ENCODE data around the gene ADM5. TPM values are rescaled to one million over a fixed set of nuclear protein-coding genes. Genes with fewer than 3 reads are reported as not detected.
A peak's percentile ranks its signal among the peaks of the same experiment; 100 is the strongest.

The ADM5 gene
- polyA plus RNA-seq, 1 of the 3 experiments (the other 2 are of a cell fraction) = 1.3 TPM

GRCh38 chr19:49712397-49712859 is 23.0 kb downstream of the ADM5 start:
- Histone ChIP-seq H3K36me3 (replicated peaks in 1 of 2; ENCODE audit: control insufficient read depth in 1 of 2, insufficient read depth in 2 of 2, low read length in 1 of 2) (peaks cover 0 to 12% of the 10 kb centered on the region in 2 experiments), H3K9me3 (no peaks in the 10 kb centered on the region), H3K9me2 (no peaks in the 10 kb centered on the region), H3K27me3 (ENCODE audit: insufficient read depth) (no peaks in the 10 kb centered on the region), H2AFZ (ENCODE audit: low read depth) (no peak overlapping the region), H3K4me2 (no peak overlapping the region), H3F3A (replicated peaks; ENCODE audit: insufficient read depth) (peaks cover 7% of the 10 kb centered on the region), H4K20me1 (ENCODE audit: insufficient read depth) (no peaks in the 10 kb centered on the region), H3K4me3 (ENCODE audit: low read depth in 2 of 2, low read length in 1 of 2) (peak overlapping the region in 1 of 2 experiments; percentile 24; a peak in 2 of 4 replicates), H3K27ac (ENCODE audit: low read depth in 2 of 2, low read length in 1 of 2) (peak overlapping the region in 1 of 2 experiments; percentile 75; a peak in 2 of 4 replicates), H3K9ac (peak overlapping the region; percentile 21; the same call in 1 of the 2 replicates), H3K4me1 (ENCODE audit: control insufficient read depth in 1 of 2, insufficient read depth in 2 of 2, low read depth in 1 of 2, low read length in 1 of 2) (peaks cover 0 to 8% of the 10 kb centered on the region in 2 experiments; a peak in 1 of 4 replicates), H3K79me2 (ENCODE audit: insufficient read depth) (no peaks in the 10 kb centered on the region)
- ChIA-PET CTCF (interaction anchor here (1.3 to 2.1 kb wide), 3 partner anchors 22 to 226 kb away, joined by 3 to 10 read pairs (median 5); partner anchors contain the start of gene ADM5), POLR2A (interaction anchor here (0.6 to 1.5 kb wide), 7 partner anchors 10 to 133 kb away, joined by 3 to 6 read pairs (median 4); partner anchors contain the start of gene AP2A1)
- TF ChIP-seq CHD2 (IDR thresholded peaks at IDR 0.05; ENCODE audit: low read length, partially characterized antibody) (peak; percentile 56), MEF2A (IDR thresholded peaks at IDR 0.05; ENCODE audit: borderline replicate concordance, low read depth) (no peak), USF2 (IDR thresholded peaks at IDR 0.05; ENCODE audit: borderline replicate concordance, low read depth, low read length) (no peak; the same call in 1 of the 2 replicates), RXRA (IDR thresholded peaks at IDR 0.05; ENCODE audit: borderline replicate concordance, low read depth) (no peak), YY1 (IDR thresholded peaks at IDR 0.05; ENCODE audit: low read depth) (no peak), MAX (IDR thresholded peaks at IDR 0.05; ENCODE audit: low read depth) (no peak), POLR2AphosphoS5 (IDR thresholded peaks at IDR 0.05; ENCODE audit: low read depth, low read length) (peak; percentile 55; the same call in 1 of the 2 replicates), MXI1 (IDR thresholded peaks at IDR 0.05; ENCODE audit: low read depth, low read length) (peak; percentile 89)
- DNase-seq = peak; percentile 93
- 18% methylated on average over 16 of the region's 20 CpGs for WGBS (ENCODE audit: low lambda C conversion rate)

- no peaks in the 10 kb centered on the region for H3K27me3 ChIP-seq (ENCODE audit: insufficient read depth)
- H3F3A ChIP-seq (replicated peaks; ENCODE audit: insufficient read depth) = peaks cover 7% of the 10 kb centered on the region
- H2AFZ ChIP-seq (ENCODE audit: low read depth) = no peak overlapping the region
- H3K27ac ChIP-seq (ENCODE audit: low read depth in 2 of 2, low read length in 1 of 2) = peak overlapping the region in 1 of 2 experiments; percentile 65; a peak in 1 of 4 replicates
- ChIA-PET CTCF (interaction anchor here (0.6 to 2.1 kb wide), 5 partner anchors 23 to 225 kb away, joined by 3 to 10 read pairs (median 3); partner anchors contain the start of gene ADM5), POLR2A (interaction anchor here (0.6 to 1.5 kb wide), 7 partner anchors 11 to 134 kb away, joined by 3 to 6 read pairs (median 4); partner anchors contain the start of gene AP2A1)
- no peaks in the 10 kb centered on the region for H4K20me1 ChIP-seq (ENCODE audit: insufficient read depth)
- no peak for TF ChIP-seq GATA2 (CRISPR knock-in tag; IDR thresholded peaks at IDR 0.05)
- TF ChIP-seq FOSL2 (IDR thresholded peaks at IDR 0.05; ENCODE audit: borderline replicate concordance, low read depth) = no peak
- no peak for TF ChIP-seq IRF3 (IDR thresholded peaks at IDR 0.05; ENCODE audit: low read depth, low read length)
- TF ChIP-seq TEAD4 (IDR thresholded peaks at IDR 0.05; ENCODE audit: borderline replicate concordance, insufficient read depth) = no peak
- TF ChIP-seq ELF1 (IDR thresholded peaks at IDR 0.05) = no peak
- H3K4me1 ChIP-seq (ENCODE audit: control insufficient read depth in 1 of 2, insufficient read depth in 2 of 2, low read depth in 1 of 2, low read length in 1 of 2) = peaks cover 0 to 8% of the 10 kb centered on the region in 2 experiments; a peak in 1 of 4 replicates
- no peaks in the 10 kb centered on the region for H3K79me2 ChIP-seq (ENCODE audit: insufficient read depth)
- H3K9me2 ChIP-seq = no peaks in the 10 kb centered on the region
- no peak overlapping the region for H3K4me2 ChIP-seq
- no peak for DNase-seq
- H3K9me3 ChIP-seq = no peaks in the 10 kb centered on the region
- peaks cover 0 to 8% of the 10 kb centered on the region in 2 experiments for H3K36me3 ChIP-seq (replicated peaks in 1 of 2; ENCODE audit: control insufficient read depth in 1 of 2, insufficient read depth in 2 of 2, low read length in 1 of 2)
- no peak overlapping the region for H3K4me3 ChIP-seq (ENCODE audit: low read depth in 2 of 2, low read length in 1 of 2)
- WGBS (ENCODE audit: low lambda C conversion rate) = 77% methylated on average over 7 of the region's 8 CpGs
- H3K9ac ChIP-seq = no peak overlapping the region
Observed at GRCh38 chr19:49713236-49713845, 23.9 kb downstream of the ADM5 start.
